OCI-LY1 (cell line): ENCODE measurements around the gene ARIH1.

Source experiments
- H2AFZ ChIP-seq: fragments of 200-600 bp; sonication (generic), shearing (Covaris generic); 2 replicates; pipeline ENCODE4 v1.6.0; 2014; ENCODE audit warnings: antibody characterized with exemption, mild to moderate bottlenecking, low read length
- H3F3A ChIP-seq: fragments of 200-600 bp; sonication (generic), shearing (Covaris generic); 2 replicates; pipeline ENCODE4 v1.6.0; 2014; ENCODE audit warnings: mild to moderate bottlenecking, antibody characterized with exemption, low read length, moderate library complexity; ENCODE audit not compliant: insufficient read depth
- H3K27ac ChIP-seq: fragments of 200-600 bp; sonication (generic); 2 replicates; pipeline ENCODE4 v1.5.1; 2014; ENCODE audit warnings: low read length, mixed run types, mild to moderate bottlenecking, low read depth; ENCODE audit not compliant: poor library complexity, severe bottlenecking
- H3K27me3 ChIP-seq: fragments of 200-600 bp; sonication (generic); 2 replicates; pipeline ENCODE4 v1.6.0; 2014; ENCODE audit warnings: antibody characterized with exemption, mild to moderate bottlenecking, low read length, moderate library complexity; ENCODE audit not compliant: insufficient read depth
- H3K36me3 ChIP-seq: fragments of 200-600 bp; sonication (generic); 2 replicates; pipeline ENCODE4 v1.6.1; 2014; ENCODE audit warnings: mild to moderate bottlenecking, antibody characterized with exemption, low read length, moderate library complexity, mixed read lengths; ENCODE audit not compliant: insufficient read depth
- H3K4me1 ChIP-seq: fragments of 200-600 bp; sonication (generic); 2 replicates; pipeline ENCODE4 v1.5.1; 2014; ENCODE audit warnings: mild to moderate bottlenecking, low read length, moderate library complexity; ENCODE audit not compliant: insufficient read depth, severe bottlenecking
- H3K4me2 ChIP-seq: fragments of 200-600 bp; sonication (generic), shearing (Covaris generic); 2 replicates; pipeline ENCODE4 v1.6.1; 2014; ENCODE audit warnings: low read length
- H3K4me3 ChIP-seq: fragments of 200-600 bp; sonication (generic); 2 replicates; pipeline ENCODE4 v1.5.1; 2014; ENCODE audit warnings: low read length, low read depth, mild to moderate bottlenecking, mixed read lengths; ENCODE audit not compliant: poor library complexity, severe bottlenecking
- H3K79me2 ChIP-seq: fragments of 200-600 bp; shearing (Covaris generic); 2 replicates; pipeline ENCODE4 v1.6.1; 2016; ENCODE audit warnings: mixed run types, low read length, mixed read lengths; ENCODE audit not compliant: insufficient read depth
- H3K9ac ChIP-seq: fragments of 200-600 bp; sonication (generic), shearing (Covaris generic); 2 replicates; pipeline ENCODE4 v1.6.1; 2014; ENCODE audit warnings: mild to moderate bottlenecking, low read length, mixed read lengths
- H3K9me2 ChIP-seq: fragments of 200-600 bp; sonication (generic), shearing (Covaris generic); 2 replicates; pipeline ENCODE4 v1.6.1; 2014; ENCODE audit warnings: low read depth, mild to moderate bottlenecking, low read length, mixed read lengths
- H3K9me3 ChIP-seq: fragments of 200-600 bp; shearing (Covaris generic); 2 replicates; pipeline ENCODE4 v1.6.1; 2014; ENCODE audit warnings: low read length, mixed read lengths
- H4K20me1 ChIP-seq: fragments of 200-600 bp; sonication (generic), shearing (Covaris generic); 2 replicates; pipeline ENCODE4 v1.6.0; 2016; ENCODE audit warnings: mild to moderate bottlenecking, low read length; ENCODE audit not compliant: insufficient read depth
- EZH2 ChIP-seq: fragments of 200-600 bp; sonication (generic), shearing (Covaris generic); IDR thresholded peaks from 2 replicates; pipeline ENCODE4 v1.8.0; 2017; ENCODE audit warnings: borderline replicate concordance, mixed run types, mild to moderate bottlenecking, antibody characterized with exemption, low read length, moderate library complexity, mixed read lengths
- TF ChIP-seq, protein P1 (sequence below): fragments of 200-600 bp; sonication (generic), shearing (Covaris generic); IDR thresholded peaks from 2 replicates; pipeline ENCODE4 v1.5.1; 2017; ENCODE audit warnings: mild to moderate bottlenecking, antibody characterized with exemption, low read length, moderate library complexity, mixed read lengths

ARIH1 gene

DNA sequence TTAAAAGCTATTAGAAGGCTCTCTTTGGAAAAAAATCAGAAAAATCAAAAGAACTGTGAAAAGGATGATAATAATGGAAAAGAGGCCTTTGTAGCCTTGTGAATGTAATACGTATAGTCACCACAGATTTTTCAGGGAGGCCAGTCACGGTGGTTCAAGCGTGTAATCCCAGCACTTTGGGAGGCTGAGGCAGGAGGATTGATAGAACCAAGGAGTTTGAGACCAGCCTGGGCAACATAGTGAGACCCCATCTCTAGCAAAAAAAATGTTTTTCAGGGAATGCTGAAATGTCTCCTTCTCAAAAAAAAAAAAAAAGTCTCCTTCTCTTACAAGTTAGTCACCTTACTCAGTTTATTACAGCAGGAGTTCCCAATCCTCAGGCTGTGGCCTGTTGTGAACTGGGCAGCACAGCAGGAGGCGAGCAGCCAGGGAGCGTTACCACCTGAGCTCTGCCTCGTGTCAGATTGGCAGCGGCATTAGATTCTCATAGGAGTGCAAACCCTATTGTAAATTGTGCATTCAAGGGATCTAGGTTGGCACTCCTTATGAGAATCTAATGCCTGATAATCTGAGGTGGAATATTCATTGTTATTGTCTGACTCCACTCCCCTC is 15.9 kb downstream of the ARIH1 start:
- H3K27ac ChIP-seq, result no peak overlapping the region
- no peaks in the 10 kb centered on the region for H3K9me3 ChIP-seq
- H2AFZ ChIP-seq, result no peak overlapping the region
- TF ChIP-seq EZH2, result no peak
- TF ChIP-seq, protein P1, sequence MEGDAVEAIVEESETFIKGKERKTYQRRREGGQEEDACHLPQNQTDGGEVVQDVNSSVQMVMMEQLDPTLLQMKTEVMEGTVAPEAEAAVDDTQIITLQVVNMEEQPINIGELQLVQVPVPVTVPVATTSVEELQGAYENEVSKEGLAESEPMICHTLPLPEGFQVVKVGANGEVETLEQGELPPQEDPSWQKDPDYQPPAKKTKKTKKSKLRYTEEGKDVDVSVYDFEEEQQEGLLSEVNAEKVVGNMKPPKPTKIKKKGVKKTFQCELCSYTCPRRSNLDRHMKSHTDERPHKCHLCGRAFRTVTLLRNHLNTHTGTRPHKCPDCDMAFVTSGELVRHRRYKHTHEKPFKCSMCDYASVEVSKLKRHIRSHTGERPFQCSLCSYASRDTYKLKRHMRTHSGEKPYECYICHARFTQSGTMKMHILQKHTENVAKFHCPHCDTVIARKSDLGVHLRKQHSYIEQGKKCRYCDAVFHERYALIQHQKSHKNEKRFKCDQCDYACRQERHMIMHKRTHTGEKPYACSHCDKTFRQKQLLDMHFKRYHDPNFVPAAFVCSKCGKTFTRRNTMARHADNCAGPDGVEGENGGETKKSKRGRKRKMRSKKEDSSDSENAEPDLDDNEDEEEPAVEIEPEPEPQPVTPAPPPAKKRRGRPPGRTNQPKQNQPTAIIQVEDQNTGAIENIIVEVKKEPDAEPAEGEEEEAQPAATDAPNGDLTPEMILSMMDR, result no peak
- H3F3A ChIP-seq, result no peaks in the 10 kb centered on the region
- no peak overlapping the region for H3K4me2 ChIP-seq
- no peaks in the 10 kb centered on the region for H3K9me2 ChIP-seq
- no peak overlapping the region for H3K9ac ChIP-seq
- H3K36me3 ChIP-seq, result peaks cover 1% of the 10 kb centered on the region; the same call in 1 of the 2 replicates
- H3K4me3 ChIP-seq, result no peak overlapping the region
- no peaks in the 10 kb centered on the region for H3K4me1 ChIP-seq
- H4K20me1 ChIP-seq, result 0 out of 2 replicates have a peak, but pooled peaks cover 3% of the 10 kb centered on the region
- no peaks in the 10 kb centered on the region for H3K27me3 ChIP-seq
- H3K79me2 ChIP-seq, result peaks cover 94% of the 10 kb centered on the region

DNA sequence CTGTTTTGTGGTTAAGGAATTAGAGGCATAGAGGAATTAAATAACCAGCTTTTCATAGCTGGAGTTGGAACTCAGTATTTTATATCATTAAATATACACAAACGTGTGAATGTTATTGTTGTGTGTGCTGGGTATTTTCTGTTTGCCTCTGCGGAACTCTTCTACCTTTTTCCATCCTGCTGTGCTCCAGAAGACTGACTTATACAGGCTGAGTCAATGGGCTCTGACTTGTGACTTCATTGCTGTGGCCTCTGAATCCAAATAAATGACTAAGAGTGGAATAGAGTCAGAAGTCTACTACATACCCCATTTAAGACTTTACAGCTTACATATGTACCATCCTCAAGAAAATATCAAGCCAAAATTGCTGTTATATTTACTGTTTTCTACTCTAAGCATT is 17.6 kb downstream of the ARIH1 start:
- Histone ChIP-seq H3K4me2 (no peak overlapping the region), H3F3A (no peaks in the 10 kb centered on the region), H3K9ac (no peak overlapping the region), H3K9me2 (no peaks in the 10 kb centered on the region), H3K27ac (no peak overlapping the region), H4K20me1 (0 out of 2 replicates have a peak, but pooled peaks cover 3% of the 10 kb centered on the region), H2AFZ (no peak overlapping the region), H3K9me3 (no peaks in the 10 kb centered on the region), H3K36me3 (no peaks in the 10 kb centered on the region), H3K27me3 (no peaks in the 10 kb centered on the region), H3K79me2 (peaks cover 94% of the 10 kb centered on the region), H3K4me3 (no peak overlapping the region), H3K4me1 (no peaks in the 10 kb centered on the region)
- TF ChIP-seq, protein P1, result no peak
- no peak for TF ChIP-seq EZH2

DNA sequence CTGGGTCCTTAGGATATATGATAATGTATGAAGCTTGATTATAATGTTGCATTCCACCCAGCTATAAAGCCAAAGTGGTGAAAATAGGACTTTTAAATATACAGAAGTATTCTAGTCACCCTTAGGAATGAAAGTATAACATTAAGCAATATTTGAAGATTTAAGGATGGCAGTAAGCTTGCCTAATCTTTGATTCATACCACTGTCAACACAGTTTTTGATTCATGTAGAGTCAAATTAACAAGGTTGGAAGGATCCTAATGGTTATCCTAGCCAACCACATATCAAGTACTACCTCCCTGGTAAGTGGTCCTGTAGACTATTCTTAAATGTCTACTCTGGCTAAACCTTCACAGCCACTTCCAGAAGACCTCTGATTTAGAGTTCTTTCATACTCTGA is 18.6 kb downstream of the ARIH1 start:
- no peaks in the 10 kb centered on the region; the same call in 1 of the 2 replicates for H3K36me3 ChIP-seq

More for the DNA sequence above, 18.6 kb downstream of the ARIH1 start:
- Histone ChIP-seq H3K4me2 (no peak overlapping the region), H3K9me3 (no peaks in the 10 kb centered on the region), H3K9me2 (no peaks in the 10 kb centered on the region), H4K20me1 (0 out of 2 replicates have a peak, but pooled peaks cover 3% of the 10 kb centered on the region), H3K4me1 (no peaks in the 10 kb centered on the region), H2AFZ (no peak overlapping the region), H3K27me3 (no peaks in the 10 kb centered on the region), H3K79me2 (peaks cover 94% of the 10 kb centered on the region), H3K4me3 (no peak overlapping the region), H3F3A (no peaks in the 10 kb centered on the region), H3K9ac (no peak overlapping the region), H3K27ac (no peak overlapping the region)
- TF ChIP-seq, protein P1, result no peak
- TF ChIP-seq EZH2, result no peak
